ENCODE measurements around the gene FBXL13.

- TF ChIP-seq EZH2 (IDR thresholded peaks at IDR 0.05; ENCODE audit: insufficient read depth, poor library complexity, severe bottlenecking), result no peak
- TF ChIP-seq EZH2phosphoT487 (IDR thresholded peaks at IDR 0.05; ENCODE audit: insufficient read depth, low read depth), result no peak
These were observed 37.1 kb downstream of the FBXL13 start for GRCh38 chr7:103037476-103037822.

Data from GM23248 (cell line).